Esophagus muscularis mucosa (tissue), 4 donors: ENCODE measurements around the gene SLC29A1. TPM values are rescaled to one million over a fixed set of nuclear protein-coding genes. Genes with fewer than 3 reads are reported as not detected.

ENCODE experiments used
- DNase-seq: peaks from one replicate; pipeline ENCODE4 v3.0.0-alpha.2; 2017; ENCODE audit errors: extremely low spot score
- H3K27ac ChIP-seq, 4 donors: fragments of 200-600 bp; sonication (generic); replicated peaks in 1 of 4; 1 replicate in 3 of 4; 2 replicates in 1 of 4; pipeline ENCODE4 v1.5.1; 2016 to 2019; ENCODE audit warnings: mild to moderate bottlenecking in 1 of 4
- H3K27me3 ChIP-seq, 4 donors: fragments of 200-600 bp; sonication (generic); one replicate each; pipeline versions ENCODE4 v1.5.1 to v1.6.0; 2016 to 2019
- H3K36me3 ChIP-seq, 4 donors: fragments of 200-600 bp; sonication (generic); one replicate each; pipeline ENCODE4 v1.5.1; 2016 to 2019
- H3K4me1 ChIP-seq, 4 donors: fragments of 200-600 bp; sonication (generic); one replicate each; pipeline ENCODE4 v1.5.1; 2016 to 2019
- H3K4me3 ChIP-seq, 4 donors: fragments of 200-600 bp; sonication (generic); 1 replicate in 2 of 4; 2 replicates in 2 of 4; pipeline ENCODE4 v1.5.1; 2016 to 2019; ENCODE audit warnings: mild to moderate bottlenecking in 4 of 4, moderate library complexity in 1 of 4
- H3K9me3 ChIP-seq, 4 donors: fragments of 200-600 bp; sonication (generic); 1 replicate in 3 of 4; 2 replicates in 1 of 4; pipeline ENCODE4 v1.5.1; 2016 to 2019
- CTCF ChIP-seq, 3 experiments: fragments of 200-600 bp in 2 of 3; fragments of 450-650 bp in 1 of 3; sonication (generic) in 2 of 3; IDR thresholded peaks; one replicate each; pipeline ENCODE4 v1.5.1; 2017 to 2019; ENCODE audit warnings: antibody characterized with exemption in 3 of 3, mild to moderate bottlenecking in 2 of 3, moderate library complexity in 1 of 3
- EP300 ChIP-seq: sonication (generic); formaldehyde crosslinking; IDR thresholded peaks from one replicate; pipeline ENCODE4 v1.6.1; 2017; ENCODE audit warnings: antibody characterized with exemption
- POLR2A ChIP-seq: fragments of 450-650 bp; IDR thresholded peaks from one replicate; pipeline ENCODE4 v1.6.1; 2017; ENCODE audit warnings: antibody characterized with exemption, moderate library complexity, mild to moderate bottlenecking, low read depth
- POLR2AphosphoS5 ChIP-seq, 2 donors: sonication (generic); formaldehyde crosslinking; IDR thresholded peaks; one replicate each; pipeline ENCODE4 v1.6.1; 2017; ENCODE audit warnings: antibody characterized with exemption in 2 of 2
- WGBS: methylation state at CpG from one replicate; pipeline ENCODE4 v1.1.5; 2018; 5-methylcytosine and 5-hydroxymethylcytosine counted together
- intact Hi-C: fragments of 100-400 bp; cut with DNase I; formaldehyde crosslinking; loops from one replicate; pipeline ENCODE4 v1.15.1; 2023
- total RNA-seq, 4 donors: library from RNA; depleted of rRNA; stranded (reverse); fragments of >200 nt; gene quantifications; one replicate each; pipeline versions ENCODE4 v1.1.0 to v1.2.1, GENCODE V29; 2016

SLC29A1 gene
- total RNA-seq, 4 donors from 2014 or later = 68.9 to 159 (median 138) TPM

- H3K4me1 ChIP-seq = peaks cover 26 to 56% (median 43%) of the 10 kb centered on the region in 4 donors
- no peak for TF ChIP-seq POLR2AphosphoS5 (IDR thresholded peaks at IDR 0.05)
- TF ChIP-seq CTCF (IDR thresholded peaks at IDR 0.05) = no peak
- no peak for TF ChIP-seq EP300
- no peak for TF ChIP-seq POLR2A
- no peak for DNase-seq
These were observed 38.2 kb downstream of the SLC29A1 start for GRCh38 chr6:44261581-44261980.

GRCh38 chr6:44262467-44263353 lies 39.3 kb downstream of the SLC29A1 start:
- Histone ChIP-seq H3K4me3 (peak overlapping the region; percentile 75 to 86 (median 80)), H3K27me3 (no peaks in the 10 kb centered on the region), H3K36me3 (peaks cover 0 to 27% (median 10%) of the 10 kb centered on the region in 4 donors), H3K27ac (no peak overlapping the region), H3K9me3 (no peaks in the 10 kb centered on the region), H3K4me1 (peaks cover 24 to 49% (median 38%) of the 10 kb centered on the region in 4 donors)
- whole genome bisulfite sequencing = 84% methylated on average over 7 of the region's 7 CpGs
- TF ChIP-seq CTCF (IDR thresholded peaks at IDR 0.05) = no peak
- TF ChIP-seq POLR2A = no peak
- TF ChIP-seq POLR2AphosphoS5 (IDR thresholded peaks at IDR 0.05) = no peak
- no peak for TF ChIP-seq EP300
- DNase-seq = no peak
- intact Hi-C loops = no loop called here

More at GRCh38 chr6:44261581-44261980, 38.2 kb downstream of the SLC29A1 start:
- H3K27ac ChIP-seq = no peak overlapping the region
- intact Hi-C loops = no loop called here
- H3K36me3 ChIP-seq = peaks cover 0 to 27% (median 10%) of the 10 kb centered on the region in 4 donors
- H3K27me3 ChIP-seq = no peaks in the 10 kb centered on the region
- H3K9me3 ChIP-seq = no peaks in the 10 kb centered on the region
- WGBS = 95% methylated on average over 4 of the region's 8 CpGs
- H3K4me3 ChIP-seq = no peak overlapping the region

GRCh38 chr6:44263354-44264100 lies 40.1 kb downstream of the SLC29A1 start:
- intact Hi-C loops = no loop called here
- DNase-seq = no peak
- WGBS = 55% methylated on average over 9 of the region's 9 CpGs
- Histone ChIP-seq H3K27me3 (peaks cover 0 to 8% (median under 1%) of the 10 kb centered on the region in 4 donors), H3K4me3 (peak overlapping the region; percentile 75 to 86 (median 80)), H3K9me3 (no peaks in the 10 kb centered on the region), H3K4me1 (peaks cover 21 to 44% (median 33%) of the 10 kb centered on the region in 4 donors), H3K27ac (peak overlapping the region in 1 of 4 donors; percentile 87), H3K36me3 (peaks cover 0 to 25% (median 9%) of the 10 kb centered on the region in 4 donors)
- TF ChIP-seq EP300 (no peak), POLR2AphosphoS5 (IDR thresholded peaks at IDR 0.05) (no peak), CTCF (IDR thresholded peaks at IDR 0.05) (no peak), POLR2A (no peak)

GRCh38 chr6:44264154-44265006 lies 41.0 kb downstream of the SLC29A1 start:
- Histone ChIP-seq H3K4me3 (peak overlapping the region; percentile 75 to 86 (median 80)), H3K27me3 (peaks cover 4 to 16% (median 6%) of the 10 kb centered on the region in 4 donors), H3K9me3 (no peaks in the 10 kb centered on the region), H3K36me3 (peaks cover 0 to 16% (median 4%) of the 10 kb centered on the region in 4 donors), H3K27ac (peak overlapping the region; percentile 85 to 90 (median 86)), H3K4me1 (peaks cover 21 to 44% (median 33%) of the 10 kb centered on the region in 4 donors)
- WGBS = 7% methylated on average over 10 of the region's 13 CpGs
- no peak for DNase-seq
- TF ChIP-seq POLR2A (no peak), CTCF (IDR thresholded peaks at IDR 0.05) (no peak)
- intact Hi-C loops = no loop called here
